ENCODE measurements around the gene COBL. TPM values are rescaled to one million over a fixed set of nuclear protein-coding genes. Genes with fewer than 3 reads are reported as not detected.

COBL gene
- polyA plus RNA-seq, 1 donor (not counting 4 experiments of a cell fraction or from before 2014, with no cell fraction given): 4.5 TPM

GRCh38 chr7:51118628-51119027 is 198.0 kb downstream of the COBL start:
- Histone ChIP-seq H3K79me2 (ENCODE audit: control insufficient read depth, insufficient read depth, low read length) (no peaks in the 10 kb centered on the region), H3K9me1 (ENCODE audit: control insufficient read depth, extremely low read depth, insufficient read depth, low read length) (no peaks in the 10 kb centered on the region), H3K36me3 (ENCODE audit: control insufficient read depth in 2 of 2, extremely low read depth in 1 of 2, insufficient read depth in 2 of 2, low read length in 2 of 2) (no peaks in the 10 kb centered on the region), H3K4me2 (ENCODE audit: control insufficient read depth, extremely low read depth, insufficient read depth, low read depth, low read length) (no peak overlapping the region), H2AFZ (ENCODE audit: control insufficient read depth, low read length) (no peak overlapping the region), H4K20me1 (ENCODE audit: control insufficient read depth, extremely low read depth, insufficient read depth, low read length) (no peaks in the 10 kb centered on the region), H3K27me3 (ENCODE audit: control insufficient read depth, extremely low read depth, insufficient read depth, low read length) (no peaks in the 10 kb centered on the region), H3K4me1 (ENCODE audit: control insufficient read depth, extremely low read depth, insufficient read depth, low read length) (peaks cover 7% of the 10 kb centered on the region), H3K9ac (ENCODE audit: control insufficient read depth, extremely low read depth, insufficient read depth, low read length) (no peak overlapping the region), H3K4me3 (ENCODE audit: control insufficient read depth in 2 of 3, extremely low read depth in 1 of 3, insufficient read depth in 2 of 3, low read depth in 1 of 3, low read length in 3 of 3) (no peak overlapping the region), H3K27ac (ENCODE audit: control insufficient read depth, insufficient read depth, low read length) (no peak overlapping the region), H3K9me3 (ENCODE audit: control insufficient read depth, low read depth, low read length) (no peaks in the 10 kb centered on the region)
- FAIRE-seq (no peak), DNase-seq (ENCODE audit: low read depth, low spot score) (no peak)
- TF ChIP-seq EZH2 (IDR thresholded peaks at IDR 0.05; ENCODE audit: low read length): no peak
- TF ChIP-seq CTCF (optimal IDR thresholded peaks at IDR 0.05 in 1 of 3, IDR thresholded peaks at IDR 0.05 in 1 of 3, conservative IDR thresholded peaks at IDR 0.05 in 1 of 3; ENCODE audit: extremely low read depth in 1 of 3, insufficient read depth in 2 of 3, low read length in 3 of 3): no peak
- dilution Hi-C loops (cut with MboI; ENCODE audit: extremely low pct_ligation_motif_present, low sequenced_read_pairs): no loop called here

- Histone ChIP-seq H3K79me2 (ENCODE audit: control insufficient read depth, insufficient read depth, low read length) (no peaks in the 10 kb centered on the region), H3K9me1 (ENCODE audit: control insufficient read depth, extremely low read depth, insufficient read depth, low read length) (no peaks in the 10 kb centered on the region), H3K4me2 (ENCODE audit: control insufficient read depth, extremely low read depth, insufficient read depth, low read depth, low read length) (no peak overlapping the region), H3K36me3 (ENCODE audit: control insufficient read depth in 2 of 2, extremely low read depth in 1 of 2, insufficient read depth in 2 of 2, low read length in 2 of 2) (no peaks in the 10 kb centered on the region), H3K27ac (ENCODE audit: control insufficient read depth, insufficient read depth, low read length) (no peak overlapping the region), H3K4me1 (ENCODE audit: control insufficient read depth, extremely low read depth, insufficient read depth, low read length) (no peaks in the 10 kb centered on the region), H3K9me3 (ENCODE audit: control insufficient read depth, low read depth, low read length) (no peaks in the 10 kb centered on the region), H4K20me1 (ENCODE audit: control insufficient read depth, extremely low read depth, insufficient read depth, low read length) (no peaks in the 10 kb centered on the region), H3K27me3 (ENCODE audit: control insufficient read depth, extremely low read depth, insufficient read depth, low read length) (no peaks in the 10 kb centered on the region), H3K4me3 (ENCODE audit: control insufficient read depth in 2 of 3, extremely low read depth in 1 of 3, insufficient read depth in 2 of 3, low read depth in 1 of 3, low read length in 3 of 3) (no peak overlapping the region), H3K9ac (ENCODE audit: control insufficient read depth, extremely low read depth, insufficient read depth, low read length) (no peak overlapping the region), H2AFZ (ENCODE audit: control insufficient read depth, low read length) (no peak overlapping the region)
- TF ChIP-seq CTCF (optimal IDR thresholded peaks at IDR 0.05 in 1 of 3, IDR thresholded peaks at IDR 0.05 in 1 of 3, conservative IDR thresholded peaks at IDR 0.05 in 1 of 3; ENCODE audit: extremely low read depth in 1 of 3, insufficient read depth in 2 of 3, low read length in 3 of 3) (no peak), EZH2 (IDR thresholded peaks at IDR 0.05; ENCODE audit: low read length) (no peak)
- dilution Hi-C loops (cut with MboI; ENCODE audit: extremely low pct_ligation_motif_present, low sequenced_read_pairs): no loop called here
- FAIRE-seq (no peak), DNase-seq (ENCODE audit: low read depth, low spot score) (no peak)
Observed at GRCh38 chr7:51114501-51114900, 202.1 kb downstream of the COBL start.
